Epidermal melanocyte (primary cell): ENCODE results near the gene A3GALT2.

ENCODE experiments used
- DNase-seq: peaks from one replicate; pipeline ENCODE4 v3.0.0; 2011; ENCODE audit warnings: low spot score; ENCODE audit not compliant: insufficient read length

A3GALT2 gene

DNA sequence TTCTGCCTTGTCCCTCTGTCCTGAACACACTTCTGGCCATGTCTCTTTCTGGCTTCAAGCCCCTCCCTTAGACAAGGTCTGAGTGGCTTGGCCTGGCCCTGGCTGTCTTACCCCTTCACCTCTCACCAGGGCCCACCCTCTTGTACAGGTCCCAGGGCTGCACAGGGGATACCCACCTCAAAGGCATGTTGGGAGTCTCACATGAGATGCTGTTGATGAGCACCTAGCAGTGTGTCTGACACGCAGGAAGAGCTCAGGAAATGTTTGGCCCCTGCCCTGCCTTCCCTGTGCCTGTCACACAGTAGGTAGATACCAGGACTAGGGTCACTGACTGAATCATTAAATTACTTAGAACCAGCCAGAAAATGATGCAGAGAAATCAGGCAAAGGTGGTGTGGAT is 48.0 kb downstream of the A3GALT2 start:
- no peak for DNase-seq

DNA sequence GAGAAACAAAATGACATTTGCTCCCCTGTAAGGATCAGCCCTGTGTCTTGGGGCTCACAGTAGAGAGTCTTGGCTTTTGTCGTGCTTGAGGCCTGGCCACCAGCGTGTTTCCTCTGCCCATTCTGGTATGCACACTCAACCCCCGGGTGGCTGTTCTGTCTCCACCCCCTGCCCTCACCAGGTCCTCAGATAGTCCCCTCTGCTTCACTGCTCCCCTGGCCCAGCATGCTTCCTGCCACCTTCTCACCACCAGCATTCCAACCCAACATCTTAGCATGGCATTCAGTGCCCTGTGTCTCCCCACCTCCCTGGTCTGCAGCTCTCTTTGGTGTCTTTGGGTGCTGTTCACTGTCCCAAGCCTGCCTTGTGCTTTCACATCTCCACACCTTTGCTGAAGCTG is 48.4 kb downstream of the A3GALT2 start:
- DNase-seq, result no peak

DNA sequence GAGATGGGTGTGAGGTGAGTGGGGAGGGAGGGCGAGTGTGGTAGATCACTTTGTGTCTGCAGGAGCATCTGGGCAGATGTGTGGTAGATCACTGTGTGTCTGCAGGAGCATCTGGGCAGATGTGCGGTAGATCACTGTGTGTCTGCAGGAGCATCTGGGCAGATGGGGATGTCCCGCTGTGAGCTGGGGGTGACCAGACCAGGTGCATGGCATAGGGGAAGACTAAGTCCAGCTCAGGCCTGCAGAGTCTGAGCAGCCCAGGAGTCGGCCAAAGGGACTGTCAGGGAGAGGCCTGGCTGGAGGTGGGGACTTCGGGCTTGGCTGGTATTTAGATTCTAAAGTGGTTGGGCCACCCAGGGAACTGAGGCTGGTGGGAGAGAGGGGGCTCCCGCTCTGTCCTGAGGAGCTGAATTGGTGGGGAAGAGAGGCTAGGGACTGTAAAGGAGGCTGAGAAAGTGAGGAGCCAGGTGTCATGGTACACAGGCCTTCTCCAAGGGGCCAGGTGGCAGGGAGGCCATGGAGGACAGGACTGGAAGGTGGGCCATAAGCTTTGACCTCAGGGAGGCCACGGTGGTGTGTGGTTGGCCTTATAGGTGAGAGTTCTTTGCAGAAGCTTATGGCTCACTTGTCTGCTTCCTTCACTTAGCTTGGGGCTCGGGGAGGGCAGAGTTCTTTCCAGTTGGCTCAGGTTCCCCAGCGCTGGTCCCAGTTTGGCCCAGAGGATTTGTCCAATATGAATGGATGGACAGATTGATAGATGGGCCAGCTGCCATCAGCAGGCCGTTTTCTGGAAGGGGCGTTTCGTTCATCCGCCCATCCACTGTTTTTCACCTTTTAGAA is 49.0 kb downstream of the A3GALT2 start:
- DNase-seq, result no peak

DNA sequence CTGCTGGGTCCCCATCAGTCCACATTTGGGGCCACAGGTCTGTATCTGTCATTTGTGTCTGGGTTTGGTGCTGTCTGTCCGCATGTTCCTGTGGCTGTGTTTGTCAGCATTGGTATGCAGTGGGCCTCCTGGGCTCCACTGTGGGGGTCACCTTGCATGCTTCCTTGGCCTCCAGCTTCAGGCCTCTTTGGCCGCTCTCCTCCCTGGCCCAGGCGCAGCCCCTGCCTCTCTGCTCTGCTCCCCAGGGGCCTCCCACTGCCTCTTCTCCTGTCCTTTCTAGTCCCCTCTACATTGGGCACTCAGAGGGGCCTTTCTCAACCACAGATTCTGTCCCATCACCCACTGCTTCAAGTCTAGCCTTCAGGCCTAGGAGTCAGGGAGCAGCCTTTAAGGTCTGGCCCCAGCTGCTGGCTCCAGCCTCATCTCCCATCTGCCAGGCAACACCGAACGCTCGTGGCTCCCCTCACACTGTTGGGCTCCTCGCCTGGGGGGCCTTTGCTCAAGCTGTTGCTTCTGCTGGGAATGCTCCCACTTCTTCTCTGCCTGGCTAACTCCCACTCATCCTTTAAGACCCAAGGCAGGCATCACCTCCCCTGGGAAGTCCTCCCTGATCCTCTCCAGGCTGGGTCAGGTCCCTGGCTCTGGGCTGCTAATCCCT is 50.0 kb downstream of the A3GALT2 start:
- no peak for DNase-seq

DNA sequence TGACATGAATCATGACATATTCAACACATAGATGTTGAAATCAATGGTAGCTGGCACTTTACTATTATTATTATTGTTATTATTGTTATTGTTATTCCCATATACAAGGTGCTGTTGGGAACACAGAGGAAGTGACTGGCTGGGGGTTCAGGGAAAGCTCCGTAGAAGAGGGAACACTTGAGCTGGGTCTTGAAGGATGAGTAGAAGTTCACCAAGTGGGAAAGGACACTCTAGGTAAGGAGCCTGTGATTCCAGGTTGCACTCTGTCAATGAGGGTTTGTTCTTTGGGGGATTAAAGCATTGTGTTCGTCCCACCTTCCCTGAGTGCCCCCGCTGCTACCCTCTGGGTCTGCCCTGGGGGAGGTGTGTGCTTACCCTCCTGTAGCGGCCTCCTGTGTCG is 50.5 kb downstream of the A3GALT2 start:
- DNase-seq, result no peak

DNA sequence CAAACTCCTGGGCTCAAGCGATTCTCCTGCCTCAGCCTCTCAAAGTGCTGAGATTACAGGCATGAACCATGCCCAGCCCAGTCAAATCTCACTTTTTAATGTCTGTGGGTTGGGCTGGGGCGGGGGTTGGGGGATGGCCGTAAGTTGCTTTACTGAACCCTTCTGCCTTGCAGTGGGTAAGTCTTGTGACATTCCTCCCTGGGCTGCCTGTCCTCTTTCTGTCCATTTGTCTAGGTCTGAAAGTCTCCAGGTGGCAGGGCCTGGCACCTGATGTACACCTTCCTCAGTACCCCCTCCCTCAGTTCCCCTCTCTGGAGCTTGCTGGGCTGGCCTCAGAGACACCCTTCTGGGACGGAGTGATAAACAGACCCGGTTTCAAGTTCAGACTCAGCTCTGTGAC is 51.3 kb downstream of the A3GALT2 start:
- no peak for DNase-seq

DNA sequence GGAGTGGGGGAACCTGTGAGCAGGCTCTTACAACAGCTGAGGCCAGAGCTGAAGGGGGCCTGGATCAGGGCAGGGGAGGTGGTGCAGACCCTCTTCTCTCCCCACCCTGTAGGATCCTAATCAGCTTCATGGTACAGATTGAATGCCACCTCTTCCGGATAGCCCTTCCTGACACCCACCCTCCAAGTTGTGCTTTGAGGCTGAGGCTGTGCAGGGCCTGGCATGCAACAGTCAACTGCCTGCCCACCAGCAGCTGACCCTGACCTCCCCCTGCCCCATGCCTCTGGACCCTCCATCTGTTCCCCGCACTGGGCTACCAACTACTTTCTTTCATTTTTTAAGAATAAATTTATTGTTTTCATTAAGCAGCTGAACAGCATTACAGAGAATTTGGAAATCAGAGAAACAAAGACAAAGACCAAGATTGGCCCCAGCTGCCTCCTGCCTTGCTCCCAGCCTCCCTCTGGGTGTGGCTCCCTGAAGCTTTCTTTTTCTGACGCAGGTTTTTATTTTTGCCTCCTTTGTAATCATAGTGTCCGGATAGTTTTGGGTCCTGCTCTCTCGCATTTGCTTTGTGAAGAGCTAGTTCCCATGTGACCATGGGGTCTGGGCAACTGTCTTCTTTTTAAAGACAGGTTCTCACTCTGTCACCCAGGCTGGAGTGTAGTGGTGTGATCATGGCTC is 51.8 kb downstream of the A3GALT2 start:
- no peak for DNase-seq

DNA sequence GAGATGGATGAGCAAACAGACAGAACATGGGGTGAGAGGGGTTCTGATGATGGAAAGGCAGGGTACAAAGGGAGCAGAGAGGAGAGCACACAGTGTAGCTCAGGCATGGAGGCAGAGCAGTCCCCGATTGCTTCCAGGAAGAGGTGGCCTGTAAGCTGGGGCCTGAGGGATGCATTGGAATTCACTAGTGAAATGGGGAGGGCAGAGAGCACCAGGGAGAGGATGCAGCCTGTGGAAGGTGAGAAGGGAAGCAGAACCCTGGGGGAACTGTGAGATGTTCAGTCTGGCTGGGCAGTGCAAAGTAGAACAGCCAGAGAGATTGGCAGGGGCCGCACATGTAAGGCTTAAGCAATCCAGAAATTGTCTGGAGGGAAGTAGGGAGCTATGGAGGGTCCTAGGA is 52.4 kb downstream of the A3GALT2 start:
- DNase-seq, result no peak

DNA sequence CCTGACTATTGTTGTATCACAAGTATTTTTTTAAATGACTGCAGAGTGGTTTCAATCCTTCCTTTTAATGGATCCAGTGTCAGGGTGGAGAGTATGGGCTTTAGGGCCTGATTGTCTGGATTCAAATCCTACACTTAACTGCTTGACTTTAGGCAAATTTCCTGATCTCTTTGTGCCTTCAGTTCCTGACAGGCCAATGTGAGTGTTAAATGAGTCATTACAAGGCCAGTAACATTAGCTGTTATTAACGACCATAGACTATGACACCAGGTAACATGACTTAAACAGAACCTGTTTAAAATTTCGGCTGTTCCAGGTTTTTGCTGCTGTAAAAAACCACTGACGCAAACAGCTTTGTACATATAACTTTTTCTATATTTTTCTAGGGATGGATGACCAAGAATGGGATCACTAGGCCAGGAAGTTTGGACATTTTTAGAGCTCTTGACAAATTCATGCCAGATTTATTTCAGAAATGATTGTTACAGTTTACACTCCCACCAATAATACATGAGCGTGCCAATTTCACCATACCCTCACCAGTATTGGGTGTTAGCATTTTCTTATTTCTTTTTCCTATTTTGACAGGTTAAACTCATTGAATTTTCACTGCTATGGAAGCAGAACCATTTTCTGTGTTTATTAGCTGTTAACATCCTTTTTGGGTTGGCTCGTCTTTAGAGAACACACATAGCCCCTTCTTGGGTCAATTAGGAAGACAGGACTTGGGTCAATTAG is 53.3 kb downstream of the A3GALT2 start:
- no peak for DNase-seq

DNA sequence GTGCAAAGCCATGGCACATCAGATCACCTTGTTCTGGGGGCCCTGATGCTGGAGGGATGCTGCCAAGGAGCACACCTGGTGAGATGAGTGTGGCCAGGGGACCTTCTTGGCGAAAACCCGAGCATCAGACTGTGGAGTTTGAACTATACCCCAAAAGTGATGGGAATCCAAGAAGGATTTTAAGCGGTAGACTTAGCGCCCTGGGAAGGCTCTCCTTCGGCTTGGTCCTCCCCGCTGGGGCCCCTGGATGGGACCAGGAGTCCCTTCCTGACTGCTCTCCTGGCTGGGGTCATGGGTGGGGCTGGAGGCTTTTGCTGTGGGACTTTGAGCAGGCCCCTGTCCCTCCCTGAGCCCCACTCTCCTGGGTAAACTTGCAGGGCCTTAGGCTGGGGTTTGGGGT is 54.1 kb downstream of the A3GALT2 start:
- DNase-seq, result no peak

DNA sequence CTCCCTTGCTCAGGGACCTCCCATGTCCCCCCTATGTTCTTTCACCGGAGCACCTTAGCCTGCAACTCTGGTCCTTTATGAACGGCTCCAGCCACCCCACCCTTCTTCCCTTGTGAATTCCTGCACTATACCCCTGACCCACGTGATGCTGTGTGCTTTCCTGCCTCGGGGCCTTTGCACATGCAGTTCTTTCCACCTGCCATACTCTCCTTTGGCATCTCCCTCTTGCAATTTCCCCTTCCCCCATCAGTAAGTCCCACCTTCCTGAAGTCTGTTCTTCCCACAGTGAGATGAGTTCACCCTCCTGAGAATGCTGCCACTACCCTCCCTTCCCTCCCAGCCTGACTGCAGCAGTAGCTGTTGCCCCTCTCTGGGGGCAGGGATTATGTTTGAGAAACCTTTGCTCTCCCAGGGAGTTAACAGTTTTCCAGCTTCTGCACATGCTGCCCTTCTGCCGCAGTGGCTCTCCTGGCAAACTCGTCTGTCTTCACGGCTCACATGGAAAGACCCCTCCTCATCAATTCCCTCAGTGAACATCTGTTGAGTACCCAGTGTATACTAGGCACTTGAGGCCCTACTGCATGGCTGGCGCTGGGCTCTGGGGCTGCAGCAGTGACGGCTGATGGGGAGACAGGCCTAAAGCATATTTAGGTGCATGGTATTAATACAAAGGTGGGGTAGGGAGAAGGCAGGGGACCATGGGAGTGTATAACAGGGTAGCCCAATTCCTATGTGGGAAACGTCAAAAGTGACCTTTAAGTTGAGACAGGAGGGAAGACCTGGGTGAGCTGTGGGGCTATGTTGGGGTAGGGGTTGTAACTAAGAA is 54.9 kb downstream of the A3GALT2 start:
- DNase-seq, result no peak

DNA sequence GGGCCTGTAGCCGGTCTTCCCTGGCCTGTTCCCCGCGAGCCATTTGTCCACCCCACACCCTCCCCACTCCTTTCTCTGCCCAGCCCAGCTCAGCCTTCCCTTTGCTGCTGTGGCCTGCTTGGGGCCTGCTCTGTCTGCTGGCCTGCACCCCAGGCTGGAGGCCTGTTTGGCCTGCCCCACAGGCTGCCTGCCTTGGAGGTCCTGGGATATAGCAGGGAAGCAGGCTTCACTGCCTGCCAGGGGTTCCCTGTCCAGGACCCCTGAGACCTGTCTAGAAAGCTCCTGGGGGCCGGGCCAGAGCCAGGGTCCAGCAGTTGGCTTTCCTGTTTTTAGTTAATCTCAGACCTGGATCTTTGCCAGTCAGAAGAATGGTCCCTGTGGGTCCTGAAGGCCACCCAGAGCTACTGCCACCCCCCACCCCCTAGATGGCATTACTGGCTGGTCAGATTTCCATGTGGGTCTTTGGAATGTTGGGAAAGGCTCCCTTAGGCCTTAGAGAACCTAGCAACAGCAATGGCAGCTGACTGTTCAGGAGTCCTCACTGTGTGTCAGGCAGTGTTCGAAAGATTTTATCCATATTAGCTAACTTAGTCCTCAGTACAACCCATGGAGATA is 56.9 kb downstream of the A3GALT2 start:
- DNase-seq, result no peak

DNA sequence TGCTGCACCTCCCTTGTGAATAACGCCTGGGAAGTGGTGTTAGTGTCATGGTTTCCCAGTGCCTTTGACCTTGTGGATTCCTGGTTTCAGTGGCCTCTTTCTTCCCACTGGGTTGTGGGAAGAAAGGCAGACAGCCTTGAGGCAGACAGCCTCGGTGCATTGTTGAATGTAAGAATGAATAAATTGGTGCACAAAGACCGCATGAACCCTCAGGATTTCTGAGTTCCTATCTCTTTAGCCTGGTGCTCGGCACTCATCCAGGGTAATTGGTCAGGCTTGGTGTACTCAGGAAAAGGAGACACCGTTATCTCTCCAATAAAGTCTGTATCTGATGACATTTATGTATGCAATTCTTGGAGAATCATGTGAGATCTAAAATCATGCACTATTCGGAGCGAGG is 59.6 kb downstream of the A3GALT2 start:
- DNase-seq, result no peak

DNA sequence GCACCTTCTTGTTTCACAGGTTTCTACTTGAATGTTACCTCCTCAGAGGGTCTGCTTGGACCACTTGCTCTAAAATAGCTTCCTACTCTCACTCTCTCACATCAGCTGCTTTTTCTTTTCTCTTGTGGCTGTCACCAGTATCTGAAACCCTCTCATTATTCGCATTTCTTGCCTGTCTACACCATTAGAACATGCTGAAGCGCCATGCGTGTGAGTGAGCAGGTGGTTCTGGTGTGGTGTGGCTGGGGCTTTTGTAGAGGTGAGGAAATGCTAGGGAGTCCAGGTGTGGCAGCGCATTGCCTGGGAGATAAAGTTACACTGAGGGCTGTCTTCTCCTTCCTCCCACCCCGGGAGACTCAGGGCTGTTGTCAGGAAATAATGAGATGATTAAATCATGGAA is 60.5 kb downstream of the A3GALT2 start:
- no peak for DNase-seq

DNA sequence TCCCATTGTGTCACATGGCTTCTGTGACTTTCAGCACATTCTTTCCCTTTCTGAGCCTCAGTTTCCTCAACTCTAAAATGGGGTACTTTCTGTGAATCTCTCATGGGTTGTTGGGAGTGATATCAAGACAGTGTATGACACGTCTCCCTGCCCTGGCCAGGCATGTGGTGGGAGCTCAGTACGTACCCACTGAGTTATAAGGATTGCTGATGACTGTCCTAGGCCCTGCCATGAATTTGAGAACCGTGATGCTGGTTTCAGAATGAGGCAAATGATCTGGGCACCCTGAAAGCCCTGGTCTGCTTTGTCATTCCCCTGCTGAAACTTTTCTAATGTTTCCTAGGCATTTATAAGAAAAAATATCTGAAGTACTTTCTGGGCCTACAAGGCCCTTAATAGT is 61.0 kb downstream of the A3GALT2 start:
- DNase-seq, result no peak

DNA sequence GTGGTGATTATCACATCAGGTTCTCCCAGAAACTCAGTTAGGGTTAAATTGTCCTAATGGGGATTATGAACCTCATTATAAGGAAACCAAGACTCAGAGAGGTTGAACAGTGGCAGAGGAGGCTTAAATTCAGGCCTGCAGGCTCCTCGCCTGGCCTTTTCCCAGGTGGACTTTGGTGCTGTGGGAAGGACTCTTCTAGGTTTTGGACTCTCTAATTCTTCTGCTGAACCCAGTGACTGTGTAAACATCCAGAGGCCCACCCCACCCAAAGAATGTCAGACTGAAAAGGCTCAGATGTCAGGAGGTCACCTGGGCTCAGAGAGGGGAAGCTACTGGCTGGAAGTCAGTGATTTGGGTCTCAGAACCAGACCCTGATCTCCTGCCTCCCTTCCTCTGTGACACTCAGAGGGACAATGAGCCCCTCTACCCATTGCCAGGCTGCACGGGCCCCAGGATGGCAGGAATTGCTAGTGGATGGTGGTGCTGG is 62.1 kb downstream of the A3GALT2 start:
- no peak for DNase-seq

DNA sequence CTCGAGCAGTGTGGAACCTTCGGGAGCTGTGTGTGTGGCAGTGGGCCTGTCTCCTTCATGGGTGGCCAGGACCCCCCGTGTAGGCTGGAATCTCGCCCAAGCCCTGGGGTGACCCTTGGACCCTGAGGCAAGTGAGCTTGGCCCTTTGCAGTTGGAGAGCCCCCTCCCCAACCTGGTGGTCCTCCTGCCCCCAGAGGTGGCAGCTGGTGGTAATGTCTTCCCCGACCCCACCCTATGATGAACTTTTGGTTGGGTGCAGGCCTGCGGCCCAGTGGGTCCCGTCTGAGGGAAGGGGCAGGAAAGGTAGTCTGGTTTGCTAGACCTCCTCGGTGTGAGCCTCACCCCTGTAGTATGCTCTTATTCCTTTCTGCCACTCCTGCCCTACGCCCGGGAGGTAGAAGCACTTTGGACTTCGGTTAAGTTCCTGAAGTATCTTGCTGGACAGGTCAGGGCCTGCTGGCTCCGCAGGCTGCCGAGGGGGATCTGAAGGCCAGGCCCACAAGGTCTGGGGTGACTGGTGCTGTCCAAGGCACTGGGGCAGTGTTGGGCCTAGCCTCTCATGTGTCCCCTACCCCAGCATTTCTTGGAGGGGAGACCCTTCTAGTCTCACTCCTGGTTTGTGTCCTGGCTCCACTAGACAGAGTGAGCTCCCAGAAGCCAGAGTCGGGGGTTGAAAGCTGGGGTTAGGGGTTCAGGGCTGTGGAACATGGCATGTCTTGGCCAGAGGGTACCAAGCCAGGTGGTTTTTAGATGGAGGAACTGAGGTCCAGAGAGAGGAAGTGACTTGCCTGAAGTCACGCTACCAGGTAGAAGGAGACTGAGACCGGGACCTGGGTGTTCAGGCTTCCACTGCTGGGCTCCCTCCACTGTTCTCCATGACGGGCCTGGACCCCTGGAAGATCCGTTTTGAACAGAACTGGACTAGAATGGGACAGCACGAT is 62.9 kb downstream of the A3GALT2 start:
- DNase-seq, result no peak

DNA sequence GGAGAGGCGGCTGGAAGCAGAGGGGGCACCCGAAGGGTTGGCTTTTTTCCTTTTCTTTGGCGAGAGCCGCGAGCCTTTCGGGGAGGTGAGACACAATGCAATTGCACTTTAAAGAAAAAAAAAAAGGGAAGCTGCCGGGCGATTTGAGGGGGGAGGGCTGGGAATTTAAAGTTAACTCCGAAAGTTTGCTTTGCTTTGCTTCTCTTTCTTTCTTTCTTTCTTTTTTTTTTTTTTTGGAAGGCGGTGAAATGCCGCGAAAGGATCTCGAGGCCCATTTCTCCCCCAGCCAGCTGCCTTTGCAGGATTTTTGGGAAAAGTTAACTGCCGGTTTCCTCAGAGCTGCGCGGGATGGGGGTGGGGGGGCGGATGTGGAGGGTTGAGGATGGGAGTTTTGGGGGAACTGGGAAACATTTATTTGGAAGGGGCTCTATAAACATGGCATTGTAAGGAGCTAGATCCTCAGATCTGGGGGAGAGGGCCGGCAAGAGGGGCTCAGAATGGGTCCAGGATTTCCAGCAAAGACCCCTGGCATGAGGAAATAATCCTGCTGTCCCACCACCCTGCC is 63.6 kb downstream of the A3GALT2 start:
- no peak for DNase-seq
